Fibroblast of lung (primary cell): ENCODE results near the gene IGSF21. TPM values are rescaled to one million over a fixed set of nuclear protein-coding genes. Genes with fewer than 3 reads are reported as not detected.

Experiments used
- DNase-seq, 2 donors: peaks; one replicate each; pipeline versions ENCODE4 v3.0.0 to v3.0.0-alpha.2; 2010; ENCODE audit warnings: low read depth in 2 of 2
- H2AFZ ChIP-seq: 2 replicates; pipeline ENCODE4 v1.5.1; 2012; ENCODE audit warnings: low read length, control low read depth, inconsistent platforms
- H3K27ac ChIP-seq: 2 replicates; pipeline ENCODE4 v1.5.1; 2011; ENCODE audit warnings: low read length, control low read depth; ENCODE audit not compliant: insufficient read depth
- H3K27me3 ChIP-seq: 2 replicates; pipeline ENCODE4 v1.5.1; 2011; ENCODE audit warnings: mild to moderate bottlenecking, low read length; ENCODE audit not compliant: control insufficient read depth, insufficient read depth
- H3K36me3 ChIP-seq: 2 replicates; pipeline ENCODE4 v1.5.1; 2011; ENCODE audit warnings: low read length; ENCODE audit not compliant: control insufficient read depth, insufficient read depth
- H3K4me1 ChIP-seq: 2 replicates; pipeline ENCODE4 v1.5.1; 2011; ENCODE audit warnings: low read length; ENCODE audit not compliant: control insufficient read depth, insufficient read depth; ENCODE audit errors: extremely low read depth
- H3K4me2 ChIP-seq: 2 replicates; pipeline ENCODE4 v1.5.1; 2011; ENCODE audit warnings: low read length, control low read depth; ENCODE audit not compliant: insufficient read depth; ENCODE audit errors: extremely low read depth
- H3K4me3 ChIP-seq, 4 experiments: fragments of 200-600 bp in 1 of 4; sonication (generic) in 1 of 4; replicated peaks in 1 of 4; 2 replicates each; pipeline ENCODE4 v1.5.1; 2011 to 2016; ENCODE audit warnings: low read length in 4 of 4, low read depth in 3 of 4, mild to moderate bottlenecking in 3 of 4, control low read depth in 2 of 4, inconsistent platforms in 1 of 4, mixed read lengths in 1 of 4; ENCODE audit not compliant: insufficient read depth in 1 of 4; ENCODE audit errors: control extremely low read depth in 1 of 4
- H3K79me2 ChIP-seq: 2 replicates; pipeline ENCODE4 v1.5.1; 2012; ENCODE audit warnings: mild to moderate bottlenecking, low read length, inconsistent platforms; ENCODE audit not compliant: control insufficient read depth, insufficient read depth
- H3K9ac ChIP-seq: 2 replicates; pipeline ENCODE4 v1.5.1; 2011; ENCODE audit warnings: mild to moderate bottlenecking, low read length, control low read depth; ENCODE audit not compliant: insufficient read depth
- H3K9me3 ChIP-seq: 2 replicates; pipeline ENCODE4 v1.5.1; 2012; ENCODE audit warnings: low read depth, low read length; ENCODE audit not compliant: control insufficient read depth, insufficient read depth
- H4K20me1 ChIP-seq: 2 replicates; pipeline ENCODE4 v1.5.1; 2011; ENCODE audit warnings: low read length; ENCODE audit not compliant: control insufficient read depth, insufficient read depth; ENCODE audit errors: extremely low read depth
- CTCF ChIP-seq, 2 donors: IDR thresholded peaks in 1 of 2; conservative IDR thresholded peaks in 1 of 2; 1 replicate in 1 of 2; 2 replicates in 1 of 2; pipeline ENCODE4 v1.5.1; 2011 to 2012; ENCODE audit warnings: low read length in 2 of 2, control low read depth in 1 of 2, inconsistent platforms in 1 of 2, low read depth in 1 of 2, mild to moderate bottlenecking in 1 of 2
- EZH2 ChIP-seq: IDR thresholded peaks from 2 replicates; pipeline ENCODE4 v1.5.1; 2012; ENCODE audit warnings: low read length, control low read depth, mild to moderate bottlenecking; ENCODE audit errors: missing control alignments
- polyA plus RNA-seq, 2 donors: library from polyadenylated mRNA; depleted of rRNA in 1 of 2; stranded (reverse) in 1 of 2; unstranded in 1 of 2; fragments of >200 nt; gene quantifications; 2 replicates each; pipeline ENCODE4 v1.2.1, GENCODE V29; 2011 to 2012; ENCODE audit warnings: missing spikeins in 1 of 2
- total RNA-seq: library from RNA; depleted of rRNA; stranded (reverse); fragments of >200 nt; gene quantifications from 2 replicates; pipeline ENCODE4 v1.2.1, GENCODE V29; 2014

Gene IGSF21
- total and polyA plus RNA-seq, 2 donors (not counting 1 experiment from before 2014, with no cell fraction given) = not detected

- Histone ChIP-seq H3K27ac (no peak overlapping the region), H3K9ac (no peak overlapping the region), H3K4me3 (no peak overlapping the region), H2AFZ (no peak overlapping the region), H3K4me1 (no peaks in the 10 kb centered on the region), H4K20me1 (no peaks in the 10 kb centered on the region), H3K4me2 (no peak overlapping the region), H3K36me3 (no peaks in the 10 kb centered on the region), H3K9me3 (no peaks in the 10 kb centered on the region), H3K27me3 (no peaks in the 10 kb centered on the region), H3K79me2 (no peaks in the 10 kb centered on the region)
- DNase-seq = no peak
- TF ChIP-seq EZH2 = no peak
- no peak for TF ChIP-seq CTCF (conservative IDR thresholded peaks at IDR 0.05 in 1 of 2, IDR thresholded peaks at IDR 0.05 in 1 of 2; ENCODE audit: low read depth in 1 of 2, low read length in 2 of 2)
These were observed 47.2 kb upstream of the IGSF21 start for GRCh38 chr1:18060366-18060765.

GRCh38 chr1:18062185-18062584, 45.4 kb upstream of the IGSF21 start:
- Histone ChIP-seq H2AFZ (no peak overlapping the region), H3K79me2 (no peaks in the 10 kb centered on the region), H4K20me1 (no peaks in the 10 kb centered on the region), H3K4me2 (no peak overlapping the region), H3K36me3 (no peaks in the 10 kb centered on the region), H3K9ac (no peak overlapping the region), H3K9me3 (no peaks in the 10 kb centered on the region), H3K4me3 (no peak overlapping the region), H3K27ac (no peak overlapping the region), H3K4me1 (no peaks in the 10 kb centered on the region), H3K27me3 (no peaks in the 10 kb centered on the region)
- TF ChIP-seq CTCF (conservative IDR thresholded peaks at IDR 0.05 in 1 of 2, IDR thresholded peaks at IDR 0.05 in 1 of 2; ENCODE audit: low read depth in 1 of 2, low read length in 2 of 2) (no peak), EZH2 (no peak)
- DNase-seq = no peak

- Histone ChIP-seq H3K79me2 (no peaks in the 10 kb centered on the region), H4K20me1 (no peaks in the 10 kb centered on the region), H3K27me3 (no peaks in the 10 kb centered on the region), H3K9me3 (no peaks in the 10 kb centered on the region), H2AFZ (no peak overlapping the region), H3K4me2 (no peak overlapping the region), H3K4me1 (no peaks in the 10 kb centered on the region), H3K27ac (no peak overlapping the region), H3K4me3 (no peak overlapping the region), H3K36me3 (no peaks in the 10 kb centered on the region), H3K9ac (no peak overlapping the region)
- DNase-seq = no peak
- TF ChIP-seq EZH2 (no peak), CTCF (conservative IDR thresholded peaks at IDR 0.05 in 1 of 2, IDR thresholded peaks at IDR 0.05 in 1 of 2; ENCODE audit: low read depth in 1 of 2, low read length in 2 of 2) (no peak)
These were observed 43.1 kb upstream of the IGSF21 start for GRCh38 chr1:18064534-18064933.
